Measurements from ENCODE around the gene CEND1.

CEND1 gene

GRCh38 chr11:794766-795633 lies 5.1 kb upstream of the CEND1 start:
- DNase-seq = no peak

GRCh38 chr11:794013-794765 lies 4.3 kb upstream of the CEND1 start:
- no peak for DNase-seq

GRCh38 chr11:793556-793955 lies 3.7 kb upstream of the CEND1 start:
- no peak for DNase-seq

DNA sequence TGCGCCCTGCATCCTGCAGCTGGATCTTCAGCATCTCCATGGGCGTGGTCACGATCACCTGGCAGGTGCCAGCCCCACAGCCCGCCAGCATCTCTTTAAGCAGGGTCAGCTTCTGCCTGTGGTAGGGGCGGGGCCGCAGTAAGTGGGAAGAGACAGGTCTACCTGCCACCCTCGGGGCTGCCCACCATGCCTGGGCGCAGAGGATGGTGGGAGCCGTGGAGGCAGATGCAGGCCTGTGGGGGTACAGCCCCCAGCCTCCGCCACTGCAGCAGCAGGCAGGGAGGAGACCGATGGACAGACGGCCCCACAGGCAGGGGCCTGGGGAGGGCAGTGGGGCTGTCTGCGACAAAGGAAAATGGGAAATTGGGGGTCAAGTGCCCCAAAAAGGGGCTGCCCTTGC lies 3.0 kb upstream of the CEND1 start:
- DNase-seq = no peak

GRCh38 chr11:792535-792821 lies 2.6 kb upstream of the CEND1 start:
- DNase-seq = no peak

DNA sequence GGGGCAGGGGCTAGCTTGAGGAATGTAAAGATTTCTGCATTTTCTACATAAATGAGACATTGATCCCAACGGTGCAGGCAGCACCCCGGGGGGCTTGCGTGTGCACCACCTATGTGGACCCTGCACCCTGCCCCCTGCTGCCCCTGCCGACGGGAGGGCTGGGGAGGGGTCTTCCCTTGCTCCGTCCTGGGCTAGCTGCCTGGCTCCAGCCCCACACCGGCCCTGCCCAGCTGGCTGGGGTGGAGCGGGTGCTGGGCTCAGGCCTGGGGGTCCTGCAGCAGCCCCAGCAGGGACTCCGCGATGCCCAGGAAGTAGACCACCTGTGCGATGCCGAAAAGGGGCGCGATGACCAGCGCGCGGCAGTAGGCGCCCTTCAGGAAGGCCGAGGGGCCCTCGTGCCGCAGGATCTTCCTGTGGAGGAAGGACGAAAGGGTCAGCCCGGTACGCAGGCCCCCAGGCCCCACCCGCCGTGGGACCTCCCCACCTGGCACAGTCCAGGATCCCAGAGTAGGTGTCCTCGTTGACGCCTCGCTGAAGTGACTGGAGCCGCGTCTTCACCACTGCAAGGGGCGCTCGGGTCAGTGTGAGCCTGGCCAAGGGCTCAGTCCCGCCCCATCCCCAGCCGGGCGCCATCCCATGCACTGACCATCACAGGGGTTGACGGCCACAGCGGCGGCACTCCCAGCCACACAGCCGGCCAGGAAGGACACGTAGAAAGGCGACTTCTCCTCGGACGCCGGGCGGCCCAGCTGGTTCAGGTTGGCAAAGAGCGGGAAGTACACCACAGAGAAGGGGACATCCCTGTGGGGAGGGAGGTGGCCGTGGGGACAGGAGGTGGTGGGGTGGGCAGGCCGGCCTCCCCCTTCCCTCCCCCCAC lies 2.0 kb upstream of the CEND1 start:
- no peak for DNase-seq

DNA sequence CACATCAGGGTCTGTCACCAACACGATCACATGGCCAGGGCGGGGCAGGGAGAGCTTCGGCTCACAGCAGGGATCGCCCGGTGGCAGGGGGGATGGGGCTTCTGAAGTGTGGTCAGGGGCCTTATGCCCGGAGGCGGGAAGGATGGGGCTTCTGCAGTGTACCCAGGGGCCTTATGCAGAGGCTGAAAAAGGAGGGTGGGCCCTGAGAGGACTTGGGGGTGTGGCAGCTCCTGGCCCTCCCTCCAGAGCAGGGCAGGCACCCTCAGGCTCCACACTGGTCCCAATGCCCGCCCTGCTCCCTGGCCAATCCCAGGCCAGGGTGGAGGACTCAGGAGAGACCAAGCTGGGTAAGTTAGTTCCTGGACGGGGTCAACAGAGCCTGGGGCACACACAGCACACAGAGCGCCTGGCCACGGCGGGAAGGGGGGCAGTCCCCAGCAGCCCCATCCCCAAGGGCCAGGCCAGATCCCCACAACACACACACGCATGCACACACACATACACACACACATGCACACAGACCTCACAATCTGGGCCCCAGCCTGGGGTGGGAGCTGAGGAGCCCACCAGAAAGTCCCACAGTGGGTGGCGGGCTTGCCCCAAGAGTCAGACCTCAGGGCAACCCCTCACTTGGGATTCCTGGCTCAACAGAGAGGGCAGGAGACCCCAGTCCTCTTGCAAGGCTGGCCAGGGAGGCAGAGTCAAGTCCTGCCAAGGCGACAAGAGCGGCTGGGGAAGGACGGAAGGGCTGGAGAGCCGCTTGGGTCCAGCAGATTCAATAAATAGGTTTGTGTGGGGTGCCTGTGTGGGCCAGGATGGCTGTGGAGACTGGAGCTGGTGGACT lies 1.1 kb upstream of the CEND1 start:
- no peak for DNase-seq

DNA sequence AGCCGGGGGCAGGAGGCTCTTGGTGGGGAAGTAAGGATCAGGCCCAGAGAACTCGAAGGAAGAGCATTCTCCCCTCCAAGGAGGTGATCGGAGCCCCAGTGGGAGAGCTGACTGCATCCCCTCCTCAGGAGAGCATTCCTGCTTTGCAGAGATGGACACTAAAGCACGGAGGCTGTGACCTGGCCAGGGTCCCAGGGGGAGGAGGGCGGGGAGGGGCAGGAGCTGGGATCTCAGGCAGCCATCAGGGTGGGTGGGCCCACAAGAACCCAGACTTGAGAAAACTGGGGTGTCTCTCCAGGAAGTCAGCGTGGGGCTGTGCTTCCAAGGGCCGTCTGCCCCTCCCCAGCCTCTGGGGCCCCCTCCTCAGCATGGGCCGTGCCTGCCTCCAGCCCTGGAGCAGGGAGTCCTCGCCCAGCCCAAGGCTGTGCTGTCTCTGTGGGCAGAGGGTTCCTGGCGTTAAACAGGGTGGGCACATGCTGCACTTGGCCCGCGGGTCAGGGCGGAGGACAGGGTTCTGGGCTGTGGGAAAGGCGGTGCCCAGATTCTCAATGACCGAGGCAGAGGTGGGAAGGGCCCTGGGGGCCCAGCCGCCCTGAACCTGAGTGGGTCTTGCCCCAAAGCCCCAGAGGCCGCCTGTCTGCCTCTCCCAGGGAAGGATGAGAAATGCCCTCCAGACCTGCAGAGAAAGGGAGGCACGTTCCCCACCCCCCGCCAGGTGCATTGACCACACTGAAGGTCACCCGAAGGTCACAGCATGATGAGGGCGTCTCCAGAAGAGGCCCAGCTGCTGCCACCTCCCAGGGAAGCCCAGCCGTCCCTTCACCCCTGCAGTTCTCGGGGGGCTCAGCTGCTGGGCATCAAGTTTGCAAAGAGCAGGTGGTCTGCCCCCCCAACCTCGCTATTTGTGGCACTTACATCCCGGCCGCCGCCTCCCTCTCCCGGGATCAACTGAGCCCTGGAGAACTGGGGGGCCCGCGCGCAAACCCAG lies 643 bp downstream of the CEND1 start:
- DNase-seq = no peak

DNA sequence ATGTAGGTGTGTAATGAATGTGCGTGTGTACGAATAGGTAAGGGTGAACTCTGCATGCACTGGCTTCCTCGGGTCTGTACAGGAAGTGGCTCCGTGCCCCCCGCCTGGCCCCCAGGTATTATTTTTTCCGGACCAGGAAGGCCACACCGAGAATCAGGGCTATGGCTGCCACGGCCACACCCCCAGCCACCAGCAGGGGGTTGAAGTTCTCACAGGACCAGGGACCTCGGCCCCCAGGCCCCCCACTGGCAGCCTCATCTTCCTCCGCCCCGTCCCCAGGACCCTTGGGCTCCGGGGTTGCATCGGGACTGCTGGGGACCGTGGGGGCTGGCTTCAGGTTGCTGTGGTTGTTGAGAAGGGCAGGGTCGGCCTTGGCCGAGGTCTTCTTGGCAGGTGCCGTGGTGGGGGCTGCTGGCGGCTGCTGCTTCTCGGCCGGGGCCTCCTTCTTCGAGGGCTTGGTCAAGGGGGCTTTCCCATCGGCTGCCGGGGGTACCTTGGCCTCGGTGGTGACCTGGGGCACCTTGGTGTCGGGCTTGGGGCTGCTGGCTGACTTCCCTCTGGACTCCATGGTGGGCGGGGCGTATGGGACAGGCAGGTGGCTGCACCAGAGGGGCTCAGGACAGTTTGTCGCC lies 1.8 kb downstream of the CEND1 start:
- no peak for DNase-seq

- no peak for DNase-seq
These were observed 2.7 kb downstream of the CEND1 start for GRCh38 chr11:787084-787675.

DNA sequence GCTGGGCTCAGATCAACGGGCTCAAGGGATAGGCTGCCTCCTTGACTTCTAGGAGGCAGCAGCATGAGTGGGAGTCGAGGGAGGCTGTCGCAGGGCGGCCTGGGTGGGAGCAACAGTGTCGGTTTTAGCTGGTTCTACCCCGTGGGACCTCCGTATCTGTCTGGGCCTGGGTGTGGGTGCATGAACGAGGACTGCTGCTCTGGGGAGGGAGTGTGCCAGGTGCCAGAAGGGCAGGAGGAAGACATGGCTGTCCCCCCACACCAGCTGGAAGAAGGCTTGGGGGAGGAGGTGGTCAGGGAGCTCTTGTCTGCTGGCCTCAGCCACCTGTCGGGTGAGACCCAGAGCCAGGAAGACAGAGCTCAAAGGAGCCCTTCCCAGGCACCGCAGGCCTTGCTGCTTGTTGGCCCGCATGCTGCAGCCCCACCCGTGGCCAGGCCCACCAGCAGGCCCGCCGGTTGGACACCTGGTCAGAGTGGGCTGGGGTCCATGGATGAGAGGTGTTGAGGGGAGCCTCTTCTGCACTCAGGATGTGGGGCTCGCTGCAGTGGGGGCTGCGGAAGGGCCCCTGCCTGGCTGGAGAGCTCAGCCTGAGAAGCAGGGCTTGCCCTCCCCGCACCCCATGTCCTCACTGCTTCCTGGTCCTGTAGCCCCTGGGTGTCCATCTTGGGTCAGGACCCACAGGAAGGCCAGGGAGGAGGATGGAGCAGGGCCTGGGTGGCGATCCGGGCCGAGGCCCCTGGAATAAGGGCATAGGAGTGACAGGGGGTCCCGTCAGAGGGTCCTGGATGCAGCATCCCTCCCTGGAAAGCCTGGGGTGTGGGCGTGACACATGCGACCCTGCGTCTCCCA lies 3.4 kb downstream of the CEND1 start:
- DNase-seq = no peak

- no peak for DNase-seq
These were observed 6.3 kb downstream of the CEND1 start for GRCh38 chr11:783581-784015.

DNA sequence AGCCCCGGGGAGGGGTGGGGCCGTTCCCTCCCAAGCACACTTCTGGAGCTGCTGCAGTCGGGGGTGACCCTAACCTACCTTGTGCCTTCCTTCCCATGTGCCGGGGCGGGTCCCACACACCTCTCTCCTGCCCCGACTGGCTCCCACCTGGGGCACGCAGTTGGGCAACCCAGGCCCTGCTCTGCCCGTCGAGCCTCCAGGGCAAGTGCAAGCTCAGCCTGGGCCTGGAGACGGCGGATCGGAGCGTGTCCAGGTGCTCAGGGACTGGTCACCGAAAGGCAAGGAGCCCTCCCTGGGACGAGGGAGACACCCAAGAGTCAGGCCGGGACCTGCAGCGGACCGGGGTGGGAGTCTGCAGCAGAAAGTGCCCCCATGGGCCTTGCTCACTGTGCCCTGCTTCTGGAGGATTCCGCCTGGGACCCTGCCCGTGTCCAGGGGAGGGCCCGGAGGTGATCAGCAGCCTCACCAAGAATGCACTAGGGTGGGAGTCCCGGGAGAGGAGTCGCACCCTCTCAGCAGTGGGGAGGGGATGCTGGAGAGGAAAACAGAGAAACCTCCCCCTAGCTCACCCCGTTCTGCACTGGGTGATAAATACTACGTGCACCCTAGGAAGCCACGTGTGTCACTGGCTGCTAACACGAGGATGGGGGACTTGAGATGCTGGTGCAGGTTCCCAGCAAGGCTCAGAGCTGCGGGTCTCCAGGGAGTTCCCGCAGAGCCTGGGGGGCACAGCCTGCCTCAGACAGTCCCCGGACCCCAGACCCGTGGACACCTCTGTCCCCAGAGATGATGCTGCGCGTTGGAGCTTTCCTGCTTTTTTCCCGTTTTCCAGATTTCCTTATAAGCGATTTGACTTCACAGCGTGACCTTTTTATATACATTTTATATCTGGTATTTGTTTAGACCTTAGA lies 7.4 kb downstream of the CEND1 start:
- DNase-seq = no peak

DNA sequence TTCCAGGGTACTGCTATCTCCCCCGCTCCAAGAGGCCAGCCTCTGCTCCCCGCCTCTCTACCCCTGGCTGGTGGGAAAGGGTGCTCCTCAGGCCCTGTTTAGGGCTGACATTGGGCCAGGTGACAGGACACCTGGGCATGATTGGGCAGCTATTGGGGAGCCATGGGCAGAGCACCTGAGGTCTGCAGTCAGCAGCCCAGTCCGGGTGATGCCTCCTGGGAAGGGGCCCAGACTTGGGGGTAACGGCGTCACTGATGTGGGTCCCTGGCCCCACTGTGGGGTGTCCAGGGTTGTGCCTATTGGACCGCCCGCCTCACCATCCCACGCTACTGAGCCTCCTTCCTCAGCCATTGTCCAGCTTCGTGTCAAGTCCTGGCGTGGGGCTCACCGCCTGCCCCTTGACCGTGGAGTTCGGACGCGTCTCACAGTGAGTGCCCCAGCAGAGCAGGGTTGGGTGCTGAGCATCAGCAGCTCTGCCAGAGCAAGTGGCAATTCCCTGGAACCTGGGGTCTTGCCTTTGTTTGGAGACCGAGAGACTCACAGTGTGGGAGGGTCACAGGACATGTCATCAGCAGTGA lies 9.8 kb downstream of the CEND1 start:
- DNase-seq = no peak

GRCh38 chr11:778976-779954 lies 10.6 kb downstream of the CEND1 start:
- no peak for DNase-seq
